ENCODE measurements around the gene C11orf16.
"Not testable (repeated sequence)": the region's sequence is repeated elsewhere in the genome, so short reads cannot be mapped to it uniquely, and the experiment has no call there.

C11orf16 gene

GRCh38 chr11:8948886-8949285, 16.1 kb upstream of the C11orf16 start:
- Mint-ChIP-seq H3K27me3 (no peaks in the 10 kb centered on the region), H3K4me3 (no peak overlapping the region), H3K36me3 (ENCODE audit: low read depth) (peaks cover 51% of the 10 kb centered on the region), H3K27ac (no peak overlapping the region), H3K9me3 (no peaks in the 10 kb centered on the region), H3K4me1 (ENCODE audit: low read depth) (no peaks in the 10 kb centered on the region)

GRCh38 chr11:8947230-8947943, 14.6 kb upstream of the C11orf16 start:
- Mint-ChIP-seq H3K27me3 (no peaks in the 10 kb centered on the region), H3K4me3 (no peak overlapping the region), H3K4me1 (ENCODE audit: low read depth) (no peaks in the 10 kb centered on the region), H3K36me3 (ENCODE audit: low read depth) (peaks cover 36% of the 10 kb centered on the region), H3K27ac (no peak overlapping the region), H3K9me3 (no peaks in the 10 kb centered on the region)

GRCh38 chr11:8942518-8943066, 9.8 kb upstream of the C11orf16 start, which contains the start of gene ASCL3:
TSS of gene ASCL3 (minus strand) at chr11:8943016. CDS start at chr11:8938161, 4,855 bp downstream.
- no peaks in the 10 kb centered on the region for H3K4me1 Mint-ChIP-seq (ENCODE audit: low read depth)
- H3K4me3 Mint-ChIP-seq: no peak within 1 kb of the TSS
- H3K27me3 Mint-ChIP-seq: no peaks in the 10 kb centered on the region
- no peak within 1 kb of the TSS for H3K27ac Mint-ChIP-seq
- H3K36me3 Mint-ChIP-seq (ENCODE audit: low read depth): peaks cover 11% of the 10 kb centered on the region
- no peaks in the 10 kb centered on the region for H3K9me3 Mint-ChIP-seq

GRCh38 chr11:8941341-8942103, 8.8 kb upstream of the C11orf16 start:
- H3K4me1 Mint-ChIP-seq (ENCODE audit: low read depth): no peaks in the 10 kb centered on the region
- no peak overlapping the region for H3K27ac Mint-ChIP-seq
- H3K4me3 Mint-ChIP-seq: no peak overlapping the region
- no peaks in the 10 kb centered on the region for H3K9me3 Mint-ChIP-seq
- H3K27me3 Mint-ChIP-seq: no peaks in the 10 kb centered on the region
- peaks cover 3% of the 10 kb centered on the region for H3K36me3 Mint-ChIP-seq (ENCODE audit: low read depth)

GRCh38 chr11:8937659-8938058, 4.9 kb upstream of the C11orf16 start:
- Mint-ChIP-seq H3K4me3 (no peak overlapping the region), H3K27me3 (no peaks in the 10 kb centered on the region), H3K4me1 (ENCODE audit: low read depth) (no peaks in the 10 kb centered on the region), H3K27ac (no peak overlapping the region), H3K36me3 (ENCODE audit: low read depth) (no peaks in the 10 kb centered on the region), H3K9me3 (no peaks in the 10 kb centered on the region)

- no peak overlapping the region for H3K27ac Mint-ChIP-seq
- no peaks in the 10 kb centered on the region for H3K27me3 Mint-ChIP-seq
- H3K4me1 Mint-ChIP-seq (ENCODE audit: low read depth): no peaks in the 10 kb centered on the region
- H3K9me3 Mint-ChIP-seq: no peaks in the 10 kb centered on the region
- no peaks in the 10 kb centered on the region for H3K36me3 Mint-ChIP-seq (ENCODE audit: low read depth)
- no peak overlapping the region for H3K4me3 Mint-ChIP-seq
Measured at GRCh38 chr11:8937159-8937558, 4.4 kb upstream of the C11orf16 start.

- H3K4me1 Mint-ChIP-seq (ENCODE audit: low read depth); H3K4me3 Mint-ChIP-seq; H3K27me3 Mint-ChIP-seq; H3K36me3 Mint-ChIP-seq (ENCODE audit: low read depth); H3K9me3 Mint-ChIP-seq; H3K27ac Mint-ChIP-seq: not testable (repeated sequence)
Measured at GRCh38 chr11:8935789-8936188, 3.0 kb upstream of the C11orf16 start.

- no peak overlapping the region for H3K4me3 Mint-ChIP-seq
Measured at GRCh38 chr11:8934742-8935488, 2.2 kb upstream of the C11orf16 start.

GRCh38 chr11:8933931-8934330, 1.2 kb upstream of the C11orf16 start:
- Mint-ChIP-seq H3K9me3 (no peaks in the 10 kb centered on the region), H3K27ac (no peak overlapping the region), H3K36me3 (ENCODE audit: low read depth) (no peaks in the 10 kb centered on the region), H3K4me1 (ENCODE audit: low read depth) (no peaks in the 10 kb centered on the region), H3K4me3 (no peak overlapping the region), H3K27me3 (no peaks in the 10 kb centered on the region)

More at GRCh38 chr11:8934742-8935488, 2.2 kb upstream of the C11orf16 start:
- no peaks in the 10 kb centered on the region for H3K9me3 Mint-ChIP-seq
- no peaks in the 10 kb centered on the region for H3K4me1 Mint-ChIP-seq (ENCODE audit: low read depth)
- H3K27ac Mint-ChIP-seq: no peak overlapping the region
- no peaks in the 10 kb centered on the region for H3K27me3 Mint-ChIP-seq
- no peaks in the 10 kb centered on the region for H3K36me3 Mint-ChIP-seq (ENCODE audit: low read depth)

GRCh38 chr11:8930456-8931175, 2.1 kb downstream of the C11orf16 start:
- H3K4me1 Mint-ChIP-seq (ENCODE audit: low read depth): no peaks in the 10 kb centered on the region
- H3K27ac Mint-ChIP-seq: no peak overlapping the region
- H3K27me3 Mint-ChIP-seq: no peaks in the 10 kb centered on the region
- no peaks in the 10 kb centered on the region for H3K9me3 Mint-ChIP-seq
- H3K36me3 Mint-ChIP-seq (ENCODE audit: low read depth): no peaks in the 10 kb centered on the region
- H3K4me3 Mint-ChIP-seq: no peak overlapping the region

GRCh38 chr11:8928981-8929615, 3.6 kb downstream of the C11orf16 start:
- Mint-ChIP-seq H3K36me3 (ENCODE audit: low read depth) (no peaks in the 10 kb centered on the region), H3K27ac (no peak overlapping the region), H3K4me1 (ENCODE audit: low read depth) (no peaks in the 10 kb centered on the region), H3K4me3 (no peak overlapping the region), H3K9me3 (no peaks in the 10 kb centered on the region), H3K27me3 (no peaks in the 10 kb centered on the region)

- no peaks in the 10 kb centered on the region for H3K36me3 Mint-ChIP-seq (ENCODE audit: low read depth)
- no peaks in the 10 kb centered on the region for H3K4me1 Mint-ChIP-seq (ENCODE audit: low read depth)
- H3K4me3 Mint-ChIP-seq: no peak overlapping the region
Measured at GRCh38 chr11:8928205-8928604, 4.5 kb downstream of the C11orf16 start.

GRCh38 chr11:8927233-8927632, 5.5 kb downstream of the C11orf16 start:
- peaks cover 10% of the 10 kb centered on the region for H3K36me3 Mint-ChIP-seq (ENCODE audit: low read depth)
- H3K9me3 Mint-ChIP-seq: no peaks in the 10 kb centered on the region
- H3K27ac Mint-ChIP-seq: no peak overlapping the region
- H3K27me3 Mint-ChIP-seq: no peaks in the 10 kb centered on the region
- no peaks in the 10 kb centered on the region for H3K4me1 Mint-ChIP-seq (ENCODE audit: low read depth)
- no peak overlapping the region for H3K4me3 Mint-ChIP-seq

More at GRCh38 chr11:8928205-8928604, 4.5 kb downstream of the C11orf16 start:
- Mint-ChIP-seq H3K27me3 (no peaks in the 10 kb centered on the region), H3K27ac (no peak overlapping the region), H3K9me3 (no peaks in the 10 kb centered on the region)

GRCh38 chr11:8926236-8926635, 6.5 kb downstream of the C11orf16 start:
- no peaks in the 10 kb centered on the region for H3K9me3 Mint-ChIP-seq
- H3K4me3 Mint-ChIP-seq: no peak overlapping the region

More at GRCh38 chr11:8926236-8926635, 6.5 kb downstream of the C11orf16 start:
- no peaks in the 10 kb centered on the region for H3K4me1 Mint-ChIP-seq (ENCODE audit: low read depth)
- H3K27ac Mint-ChIP-seq: no peak overlapping the region
- peaks cover 20% of the 10 kb centered on the region for H3K36me3 Mint-ChIP-seq (ENCODE audit: low read depth)
- no peaks in the 10 kb centered on the region for H3K27me3 Mint-ChIP-seq

Data from stimulated activated naive CD8-positive, alpha-beta T cell treated with anti-CD3 and anti-CD28 coated beads, Interleukin-15, Interleukin-2, amounts not matched to agents 100 ng/mL and 50 ng/mL, for 24 hours (primary cell).